Stimulated activated CD8-positive, alpha-beta memory T cell treated with anti-CD3 and anti-CD28 coated beads, Interleukin-4, amount 100 ng/mL, for 1 hour (primary cell): ENCODE data around the gene FAM9C.
"Not testable (repeated sequence)": the region's sequence is repeated elsewhere in the genome, so short reads cannot be mapped to it uniquely, and the experiment has no call there.

Source experiments
- DNase-seq, 2 donors: peaks; one replicate each; pipeline ENCODE4 v3.0.0-alpha.2; 2020; ENCODE audit warnings: low read depth in 2 of 2, low spot score in 1 of 2

FAM9C gene

GRCh38 chrX:13044441-13044840, at the start of gene FAM9C:
FAM9C (minus strand) TSS chrX:13044620; CDS start chrX:13043789, 831 bp downstream.
- DNase-seq, result no peak

- no peak for DNase-seq
These were observed 49.2 kb upstream of the FAM9C start for GRCh38 chrX:13093529-13094140.

GRCh38 chrX:13092455-13092941, 48.1 kb upstream of the FAM9C start:
- peak in 1 of 2 donors; percentile 62 for DNase-seq

GRCh38 chrX:13091111-13091765, 46.8 kb upstream of the FAM9C start:
- DNase-seq, result no peak

GRCh38 chrX:13090339-13091110, 46.1 kb upstream of the FAM9C start:
- DNase-seq, result no peak

GRCh38 chrX:13090027-13090338, 45.6 kb upstream of the FAM9C start:
- no peak for DNase-seq

- no peak for DNase-seq
These were observed 43.7 kb upstream of the FAM9C start for GRCh38 chrX:13088156-13088487.

- DNase-seq, result no peak
These were observed 43.1 kb upstream of the FAM9C start for GRCh38 chrX:13087322-13088155.

- DNase-seq, result not testable (repeated sequence)
These were observed 42.4 kb upstream of the FAM9C start for GRCh38 chrX:13086793-13087321.

GRCh38 chrX:13086076-13086475, 41.7 kb upstream of the FAM9C start:
- DNase-seq, result no peak

GRCh38 chrX:13085526-13085925, 41.1 kb upstream of the FAM9C start:
- DNase-seq, result no peak

- DNase-seq, result no peak
These were observed 40.2 kb upstream of the FAM9C start for GRCh38 chrX:13084611-13085010.

- DNase-seq, result not testable (repeated sequence)
These were observed 39.4 kb upstream of the FAM9C start for GRCh38 chrX:13083755-13084326.

- DNase-seq, result no peak
These were observed 38.0 kb upstream of the FAM9C start for GRCh38 chrX:13082206-13083065.

GRCh38 chrX:13081395-13082205, 37.2 kb upstream of the FAM9C start:
- DNase-seq, result no peak

- DNase-seq, result no peak
These were observed 35.8 kb upstream of the FAM9C start for GRCh38 chrX:13080128-13080795.

- no peak for DNase-seq
These were observed 34.5 kb upstream of the FAM9C start for GRCh38 chrX:13078739-13079444.

- no peak for DNase-seq
These were observed 32.7 kb upstream of the FAM9C start for GRCh38 chrX:13077168-13077567.
